ENCODE measurements around the gene TMEM132D.

DNA sequence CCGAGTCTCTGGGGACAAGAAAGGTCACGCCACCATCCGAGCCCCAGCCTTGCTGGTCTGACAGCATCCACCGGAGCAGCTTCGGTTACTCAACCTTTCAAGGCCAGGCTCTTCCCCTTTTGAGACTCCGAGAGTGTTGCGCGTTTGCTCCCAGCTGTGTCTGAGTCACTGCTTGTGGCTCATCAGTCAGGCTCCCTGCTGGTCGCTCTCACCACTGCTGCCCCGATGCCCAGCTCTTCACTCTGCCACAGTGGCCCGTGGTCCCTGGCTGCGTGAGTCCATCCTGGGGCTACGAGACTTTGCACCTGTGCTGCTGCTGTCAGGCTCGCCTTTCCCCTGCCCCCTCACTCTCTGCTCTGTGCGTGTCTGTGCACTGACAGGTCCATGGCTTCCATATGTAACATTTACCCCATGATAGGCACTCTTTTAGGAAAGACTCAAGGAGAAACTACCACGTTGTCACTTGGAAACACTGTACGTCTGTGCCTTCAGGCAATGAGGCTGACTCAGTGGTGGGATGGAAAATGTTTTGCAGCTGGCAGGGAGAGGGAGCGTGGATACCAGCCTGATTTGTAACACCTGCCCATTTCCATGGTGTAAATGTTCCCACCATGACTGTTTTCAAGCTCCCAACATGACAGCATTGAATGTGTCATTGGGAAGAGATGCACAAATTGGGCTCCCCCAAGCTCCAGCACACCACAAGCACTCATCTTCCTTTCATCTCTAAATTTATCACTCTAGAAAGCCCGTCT is 350.7 kb downstream of the TMEM132D start:
- TF ChIP-seq, protein P1, sequence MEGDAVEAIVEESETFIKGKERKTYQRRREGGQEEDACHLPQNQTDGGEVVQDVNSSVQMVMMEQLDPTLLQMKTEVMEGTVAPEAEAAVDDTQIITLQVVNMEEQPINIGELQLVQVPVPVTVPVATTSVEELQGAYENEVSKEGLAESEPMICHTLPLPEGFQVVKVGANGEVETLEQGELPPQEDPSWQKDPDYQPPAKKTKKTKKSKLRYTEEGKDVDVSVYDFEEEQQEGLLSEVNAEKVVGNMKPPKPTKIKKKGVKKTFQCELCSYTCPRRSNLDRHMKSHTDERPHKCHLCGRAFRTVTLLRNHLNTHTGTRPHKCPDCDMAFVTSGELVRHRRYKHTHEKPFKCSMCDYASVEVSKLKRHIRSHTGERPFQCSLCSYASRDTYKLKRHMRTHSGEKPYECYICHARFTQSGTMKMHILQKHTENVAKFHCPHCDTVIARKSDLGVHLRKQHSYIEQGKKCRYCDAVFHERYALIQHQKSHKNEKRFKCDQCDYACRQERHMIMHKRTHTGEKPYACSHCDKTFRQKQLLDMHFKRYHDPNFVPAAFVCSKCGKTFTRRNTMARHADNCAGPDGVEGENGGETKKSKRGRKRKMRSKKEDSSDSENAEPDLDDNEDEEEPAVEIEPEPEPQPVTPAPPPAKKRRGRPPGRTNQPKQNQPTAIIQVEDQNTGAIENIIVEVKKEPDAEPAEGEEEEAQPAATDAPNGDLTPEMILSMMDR (IDR thresholded peaks at IDR 0.05), result no peak
- TF ChIP-seq POLR2A (IDR thresholded peaks at IDR 0.05), result no peak
- no peak for TF ChIP-seq POLR2AphosphoS5 (IDR thresholded peaks at IDR 0.05; ENCODE audit: insufficient read depth in 1 of 2, low read depth in 1 of 2)

Measured in vagina (tissue), 2 donors.